Measurements from ENCODE around the gene PYY.

DNA sequence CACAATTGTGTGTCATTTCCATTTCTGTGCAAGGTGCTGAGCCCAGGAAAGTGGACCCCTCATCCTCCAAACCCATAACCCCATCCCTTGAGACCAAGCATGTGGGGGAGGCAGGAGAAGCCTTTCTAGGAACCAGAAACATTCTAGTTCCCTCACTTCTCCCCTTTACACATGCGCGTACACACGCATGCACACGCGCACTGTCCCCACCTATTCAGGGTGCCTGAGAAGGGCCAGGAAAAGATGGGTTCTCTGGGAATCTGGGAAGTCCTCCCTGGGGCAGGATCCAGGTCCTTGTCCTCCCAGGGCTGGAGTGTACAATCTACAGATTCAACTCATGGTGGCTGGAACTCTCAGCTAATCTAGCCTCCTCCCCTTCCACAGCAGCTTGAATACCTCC, 13.9 kb downstream of the PYY start:
- TF ChIP-seq POLR2AphosphoS5 (IDR thresholded peaks at IDR 0.05; ENCODE audit: low read depth, low read length) (no peak), SIN3A (IDR thresholded peaks at IDR 0.05; ENCODE audit: borderline replicate concordance, insufficient read depth, low read length) (no peak), REST (IDR thresholded peaks at IDR 0.05; ENCODE audit: insufficient read depth in 1 of 2, low read depth in 2 of 2, low read length in 2 of 2) (no peak), TAF1 (IDR thresholded peaks at IDR 0.05; ENCODE audit: borderline replicate concordance, insufficient read depth, low read length) (no peak), FOXP2 (optimal IDR thresholded peaks at IDR 0.05; ENCODE audit: borderline replicate concordance, extremely low read depth, extremely low read length, insufficient read depth) (no peak)
